ENCODE results near the gene SSR1.

SSR1 gene

GRCh38 chr6:7309050-7309449, 3.9 kb downstream of the SSR1 start:
- Histone ChIP-seq H3K9me3 (ENCODE audit: insufficient read depth, low read depth, low read length) (no peaks in the 10 kb centered on the region), H3K36me3 (ENCODE audit: control insufficient read depth in 1 of 2, insufficient read depth in 2 of 2, low read length in 2 of 2) (peaks cover 12 to 19% of the 10 kb centered on the region in 2 experiments), H4K8ac (ENCODE audit: low read depth, low read length) (no peak overlapping the region), H2AFZ (ENCODE audit: insufficient read depth, low read length, poor library complexity) (no peak overlapping the region), H3K4me3 (ENCODE audit: low read depth, low read length) (no peak overlapping the region), H3K14ac (ENCODE audit: low read length) (no peak overlapping the region), H4K12ac (ENCODE audit: low read depth, low read length) (no peak overlapping the region), H2BK120ac (ENCODE audit: insufficient read depth, low read length, poor library complexity) (no peak overlapping the region), H3K79me1 (ENCODE audit: low read length) (peaks cover 10% of the 10 kb centered on the region), H3K4me1 (ENCODE audit: control insufficient read depth in 1 of 2, insufficient read depth in 2 of 2, low read length in 2 of 2) (peaks cover 0 to 2% of the 10 kb centered on the region in 2 experiments), H3K4me2 (ENCODE audit: low read length) (no peak overlapping the region), H3K18ac (ENCODE audit: low read length) (no peak overlapping the region), H3K23ac (ENCODE audit: low read length) (no peak overlapping the region), H3K4ac (ENCODE audit: low read depth, low read length) (no peak overlapping the region), H3K79me2 (ENCODE audit: control insufficient read depth, insufficient read depth, low read length, poor library complexity) (peaks cover 8% of the 10 kb centered on the region), H3K27ac (ENCODE audit: low read depth, low read length) (no peak overlapping the region), H4K91ac (ENCODE audit: low read depth, low read length) (no peak overlapping the region), H3K9ac (ENCODE audit: low read length) (no peak overlapping the region), H2BK12ac (ENCODE audit: low read length) (no peak overlapping the region), H2BK5ac (ENCODE audit: low read depth, low read length, poor library complexity) (no peak overlapping the region), H3K27me3 (ENCODE audit: insufficient read depth, low read length) (no peaks in the 10 kb centered on the region), H2AK5ac (ENCODE audit: low read length) (no peak overlapping the region)
- no peak for DNase-seq
- WGBS (ENCODE audit: extremely low coverage, insufficient coverage, insufficient read length), result no CpG with 5 or more reads among the region's 5 CpGs

- no peak overlapping the region for H3K27ac ChIP-seq (ENCODE audit: low read depth, low read length)
- no peak overlapping the region for H4K91ac ChIP-seq (ENCODE audit: low read depth, low read length)
- H3K4me1 ChIP-seq (ENCODE audit: control insufficient read depth in 1 of 2, insufficient read depth in 2 of 2, low read length in 2 of 2), result no peaks in the 10 kb centered on the region
- peaks cover 18 to 26% of the 10 kb centered on the region in 2 experiments for H3K36me3 ChIP-seq (ENCODE audit: control insufficient read depth in 1 of 2, insufficient read depth in 2 of 2, low read length in 2 of 2)
- no peak for DNase-seq
- no peak overlapping the region for H4K8ac ChIP-seq (ENCODE audit: low read depth, low read length)
- no peak overlapping the region for H3K14ac ChIP-seq (ENCODE audit: low read length)
- H3K18ac ChIP-seq (ENCODE audit: low read length), result no peak overlapping the region
- no peak overlapping the region for H2AK5ac ChIP-seq (ENCODE audit: low read length)
- H3K27me3 ChIP-seq (ENCODE audit: insufficient read depth, low read length), result no peaks in the 10 kb centered on the region
- WGBS (ENCODE audit: extremely low coverage, insufficient coverage, insufficient read length), result no CpG with 5 or more reads among the region's 5 CpGs
- H4K12ac ChIP-seq (ENCODE audit: low read depth, low read length), result no peak overlapping the region
- H2BK5ac ChIP-seq (ENCODE audit: low read depth, low read length, poor library complexity), result no peak overlapping the region
- no peak overlapping the region for H3K4me3 ChIP-seq (ENCODE audit: low read depth, low read length)
- peaks cover 4% of the 10 kb centered on the region for H3K79me1 ChIP-seq (ENCODE audit: low read length)
- H3K79me2 ChIP-seq (ENCODE audit: control insufficient read depth, insufficient read depth, low read length, poor library complexity), result peaks cover 4% of the 10 kb centered on the region
- no peak overlapping the region for H3K4ac ChIP-seq (ENCODE audit: low read depth, low read length)
- H2BK12ac ChIP-seq (ENCODE audit: low read length), result no peak overlapping the region
- H3K23ac ChIP-seq (ENCODE audit: low read length), result no peak overlapping the region
- no peak overlapping the region for H2BK120ac ChIP-seq (ENCODE audit: insufficient read depth, low read length, poor library complexity)
- H2AFZ ChIP-seq (ENCODE audit: insufficient read depth, low read length, poor library complexity), result no peak overlapping the region
- no peaks in the 10 kb centered on the region for H3K9me3 ChIP-seq (ENCODE audit: insufficient read depth, low read depth, low read length)
- H3K4me2 ChIP-seq (ENCODE audit: low read length), result no peak overlapping the region
- H3K9ac ChIP-seq (ENCODE audit: low read length), result no peak overlapping the region
Observed at GRCh38 chr6:7307533-7307932, 5.5 kb downstream of the SSR1 start.

GRCh38 chr6:7304821-7305220, 8.2 kb downstream of the SSR1 start:
- Histone ChIP-seq H3K4me2 (ENCODE audit: low read length) (no peak overlapping the region), H3K4me3 (ENCODE audit: low read depth, low read length) (no peak overlapping the region), H2BK5ac (ENCODE audit: low read depth, low read length, poor library complexity) (no peak overlapping the region), H3K79me2 (ENCODE audit: control insufficient read depth, insufficient read depth, low read length, poor library complexity) (no peaks in the 10 kb centered on the region), H2AK5ac (ENCODE audit: low read length) (no peak overlapping the region), H4K8ac (ENCODE audit: low read depth, low read length) (no peak overlapping the region), H3K79me1 (ENCODE audit: low read length) (no peaks in the 10 kb centered on the region), H3K14ac (ENCODE audit: low read length) (no peak overlapping the region), H2BK120ac (ENCODE audit: insufficient read depth, low read length, poor library complexity) (no peak overlapping the region), H3K27ac (ENCODE audit: low read depth, low read length) (no peak overlapping the region), H2BK12ac (ENCODE audit: low read length) (no peak overlapping the region), H3K18ac (ENCODE audit: low read length) (no peak overlapping the region), H3K9ac (ENCODE audit: low read length) (no peak overlapping the region), H2AFZ (ENCODE audit: insufficient read depth, low read length, poor library complexity) (no peak overlapping the region), H3K9me3 (ENCODE audit: insufficient read depth, low read depth, low read length) (no peaks in the 10 kb centered on the region), H3K23ac (ENCODE audit: low read length) (no peak overlapping the region), H3K4me1 (ENCODE audit: control insufficient read depth in 1 of 2, insufficient read depth in 2 of 2, low read length in 2 of 2) (no peaks in the 10 kb centered on the region), H3K36me3 (ENCODE audit: control insufficient read depth in 1 of 2, insufficient read depth in 2 of 2, low read length in 2 of 2) (peaks cover 23 to 41% of the 10 kb centered on the region in 2 experiments), H4K91ac (ENCODE audit: low read depth, low read length) (no peak overlapping the region), H4K12ac (ENCODE audit: low read depth, low read length) (no peak overlapping the region), H3K4ac (ENCODE audit: low read depth, low read length) (no peak overlapping the region), H3K27me3 (ENCODE audit: insufficient read depth, low read length) (no peaks in the 10 kb centered on the region)
- WGBS (ENCODE audit: extremely low coverage, insufficient coverage, insufficient read length), result no CpG with 5 or more reads among the region's 1 CpG
- no peak for DNase-seq

GRCh38 chr6:7301702-7302101, 11.3 kb downstream of the SSR1 start:
- H3K4me1 ChIP-seq (ENCODE audit: control insufficient read depth in 1 of 2, insufficient read depth in 2 of 2, low read length in 2 of 2), result no peaks in the 10 kb centered on the region
- no peak overlapping the region for H4K12ac ChIP-seq (ENCODE audit: low read depth, low read length)
- H4K8ac ChIP-seq (ENCODE audit: low read depth, low read length), result no peak overlapping the region
- H2AFZ ChIP-seq (ENCODE audit: insufficient read depth, low read length, poor library complexity), result no peak overlapping the region
- no peaks in the 10 kb centered on the region for H3K79me2 ChIP-seq (ENCODE audit: control insufficient read depth, insufficient read depth, low read length, poor library complexity)
- no peak overlapping the region for H3K4ac ChIP-seq (ENCODE audit: low read depth, low read length)
- no peak overlapping the region for H4K91ac ChIP-seq (ENCODE audit: low read depth, low read length)
- H2BK120ac ChIP-seq (ENCODE audit: insufficient read depth, low read length, poor library complexity), result no peak overlapping the region
- H3K14ac ChIP-seq (ENCODE audit: low read length), result no peak overlapping the region
- no peak overlapping the region for H3K9ac ChIP-seq (ENCODE audit: low read length)
- no peak overlapping the region for H2BK5ac ChIP-seq (ENCODE audit: low read depth, low read length, poor library complexity)
- no peak overlapping the region for H3K4me2 ChIP-seq (ENCODE audit: low read length)
- H3K27ac ChIP-seq (ENCODE audit: low read depth, low read length), result no peak overlapping the region
- H3K9me3 ChIP-seq (ENCODE audit: insufficient read depth, low read depth, low read length), result no peaks in the 10 kb centered on the region
- no peaks in the 10 kb centered on the region for H3K27me3 ChIP-seq (ENCODE audit: insufficient read depth, low read length)
- no peak for DNase-seq
- H2BK12ac ChIP-seq (ENCODE audit: low read length), result no peak overlapping the region
- no peak overlapping the region for H3K18ac ChIP-seq (ENCODE audit: low read length)
- H3K4me3 ChIP-seq (ENCODE audit: low read depth, low read length), result no peak overlapping the region
- peaks cover 28 to 40% of the 10 kb centered on the region in 2 experiments for H3K36me3 ChIP-seq (ENCODE audit: control insufficient read depth in 1 of 2, insufficient read depth in 2 of 2, low read length in 2 of 2)
- H3K79me1 ChIP-seq (ENCODE audit: low read length), result no peaks in the 10 kb centered on the region
- WGBS (ENCODE audit: extremely low coverage, insufficient coverage, insufficient read length), result no CpG with 5 or more reads among the region's 7 CpGs
- no peak overlapping the region for H3K23ac ChIP-seq (ENCODE audit: low read length)
- H2AK5ac ChIP-seq (ENCODE audit: low read length), result no peak overlapping the region

Data from trophoblast cell (in vitro differentiated cells and primary cell).